Activated T-helper 2 cell treated with anti-CD3 and anti-CD28 coated beads, Interferon-gamma antibody, Interleukin-2, Interleukin-4, amounts not matched to agents 10 μg/mL and 5 μg/mL and 100 μg/mL, durations not matched to agents 14 hours and 24 hours and 36 hours (primary cell): Measurements from ENCODE around the gene TAF6. TPM values are rescaled to one million over a fixed set of nuclear protein-coding genes. Genes with fewer than 3 reads are reported as not detected.

Experiments used
- DNase-seq: peaks from one replicate; pipeline ENCODE4 v3.0.0; 2021; ENCODE audit warnings: low spot score
- H3K27ac Mint-ChIP-seq: one replicate; pipeline ENCODE4 v1.8.0; 2021; ENCODE audit warnings: mixed read lengths
- H3K27me3 Mint-ChIP-seq: one replicate; pipeline ENCODE4 v1.8.0; 2021; ENCODE audit warnings: low read depth, mixed read lengths
- H3K36me3 Mint-ChIP-seq: one replicate; pipeline ENCODE4 v1.8.0; 2021; ENCODE audit warnings: low read depth, mixed read lengths
- H3K4me1 Mint-ChIP-seq: one replicate; pipeline ENCODE4 v1.8.0; 2021; ENCODE audit warnings: low read depth, mixed read lengths
- H3K4me3 Mint-ChIP-seq: one replicate; pipeline ENCODE4 v1.8.0; 2021; ENCODE audit warnings: low read depth, mild to moderate bottlenecking, moderate library complexity, mixed read lengths
- H3K9me3 Mint-ChIP-seq: one replicate; pipeline ENCODE4 v1.8.0; 2021; ENCODE audit warnings: mixed read lengths
- intact Hi-C: fragments of 100-400 bp; cut with micrococcal nuclease; formaldehyde crosslinking; loops from one replicate; pipeline ENCODE4 v1.15.1; 2023
- total RNA-seq: library from RNA; stranded (reverse); gene quantifications from 2 replicates; pipeline ENCODE4 v1.2.3, GENCODE V29; 2022

The TAF6 gene
- total RNA-seq, 1 donor from 2014 or later: 68.1 TPM

- Mint-ChIP-seq H3K9me3 (no peaks in the 10 kb centered on the region), H3K4me3 (no peak overlapping the region), H3K36me3 (peaks cover 47% of the 10 kb centered on the region), H3K4me1 (no peaks in the 10 kb centered on the region), H3K27ac (no peak overlapping the region), H3K27me3 (no peaks in the 10 kb centered on the region)
- no peak for DNase-seq
- intact Hi-C loops: no loop called here
These were observed 59.9 kb downstream of the TAF6 start for GRCh38 chr7:100059251-100059739.

Other genes starting within 250 kb of the TAF6 start
- 0.23 and 0.46 TPM in 2 replicates for gene OR2AE1, start 242.3 kb downstream of the TAF6 start, total RNA-seq
- 21.8 and 23.2 TPM in 2 replicates for gene TRIM4, start 199.8 kb downstream of the TAF6 start, total RNA-seq
- gene GJC3, start 189.7 kb downstream of the TAF6 start, total RNA-seq: 0.21 TPM in 1 of 2 replicates, not detected in the other
- gene AZGP1, start 143.3 kb downstream of the TAF6 start, total RNA-seq: not detected in 2 replicates
- gene ZKSCAN1, start 103.8 kb downstream of the TAF6 start, total RNA-seq: 59.0 and 63.5 TPM in 2 replicates
- 6.1 and 7.7 TPM in 2 replicates for gene ZSCAN21, start 69.6 kb downstream of the TAF6 start, total RNA-seq
- 23.6 and 25.5 TPM in 2 replicates for gene ZNF3, start 37.6 kb downstream of the TAF6 start, total RNA-seq
- gene COPS6, start 30.4 kb downstream of the TAF6 start, total RNA-seq: 116 and 119 TPM in 2 replicates
- gene MCM7, start 18.0 kb downstream of the TAF6 start, total RNA-seq: 383 and 389 TPM in 2 replicates
- 12.2 and 16.4 TPM in 2 replicates for gene AP4M1, start 17.7 kb downstream of the TAF6 start, total RNA-seq
- gene CNPY4, start 276 bp upstream of the TAF6 start, total RNA-seq: 17.0 and 19.1 TPM in 2 replicates
- 2.8 and 2.9 TPM in 2 replicates for gene MBLAC1, start 7.6 kb upstream of the TAF6 start, total RNA-seq
- gene LAMTOR4, start 29.6 kb upstream of the TAF6 start, total RNA-seq: 125 and 130 TPM in 2 replicates
- gene TRAPPC14, start 39.4 kb upstream of the TAF6 start, total RNA-seq: 31.2 and 33.2 TPM in 2 replicates
- gene GAL3ST4, start 49.3 kb upstream of the TAF6 start, total RNA-seq: 2.4 and 2.8 TPM in 2 replicates
- gene GPC2, start 58.0 kb upstream of the TAF6 start, total RNA-seq: 7.0 and 7.8 TPM in 2 replicates
- gene STAG3, start 58.6 kb upstream of the TAF6 start, total RNA-seq: 20.6 and 22.3 TPM in 2 replicates
- gene PVRIG, start 100.6 kb upstream of the TAF6 start, total RNA-seq: 18.7 and 21.7 TPM in 2 replicates
- not detected in 2 replicates for gene SPDYE3, start 188.3 kb upstream of the TAF6 start, total RNA-seq
- 86.2 and 87.5 TPM in 2 replicates for gene PILRB, start 238.8 kb upstream of the TAF6 start, total RNA-seq